Esophagus (tissue), 2 donors: Measurements from ENCODE around the gene RPS6KA6. TPM values are rescaled to one million over a fixed set of nuclear protein-coding genes. Genes with fewer than 3 reads are reported as not detected.
"Not testable (repeated sequence)": the region's sequence is repeated elsewhere in the genome, so short reads cannot be mapped to it uniquely, and the experiment has no call there.

Experiments used
- H3K27ac ChIP-seq, 2 donors: one replicate each; pipeline ENCODE4 v1.5.1; 2013; ENCODE audit warnings: low read depth in 2 of 2, mild to moderate bottlenecking in 2 of 2, inconsistent platforms in 1 of 2, low read length in 1 of 2, moderate library complexity in 1 of 2
- H3K27me3 ChIP-seq, 2 donors: one replicate each; pipeline ENCODE4 v1.6.1; 2013; ENCODE audit warnings: low read length in 2 of 2, control low read depth in 1 of 2, mild to moderate bottlenecking in 1 of 2; ENCODE audit not compliant: insufficient read depth in 2 of 2, control insufficient read depth in 1 of 2
- H3K36me3 ChIP-seq, 2 donors: one replicate each; pipeline ENCODE4 v1.6.1; 2013; ENCODE audit warnings: low read length in 1 of 2; ENCODE audit not compliant: control insufficient read depth in 2 of 2, insufficient read depth in 2 of 2
- H3K4me1 ChIP-seq, 2 donors: one replicate each; pipeline ENCODE4 v1.6.1; 2013; ENCODE audit warnings: low read length in 1 of 2; ENCODE audit not compliant: control insufficient read depth in 2 of 2, insufficient read depth in 2 of 2
- H3K4me3 ChIP-seq, 2 donors: one replicate each; pipeline ENCODE4 v1.5.1; 2013; ENCODE audit warnings: low read length in 2 of 2, mild to moderate bottlenecking in 2 of 2, low read depth in 1 of 2, moderate library complexity in 1 of 2
- H3K9me3 ChIP-seq, 2 donors: one replicate each; pipeline ENCODE4 v1.6.1; 2013; ENCODE audit warnings: mild to moderate bottlenecking in 2 of 2, low read depth in 1 of 2, low read length in 1 of 2, moderate library complexity in 1 of 2; ENCODE audit not compliant: control insufficient read depth in 2 of 2, insufficient read depth in 1 of 2
- WGBS, 2 donors: extraction: QIAGEN DNeasy Blood & Tissue Kit; methylation state at CpG; one replicate each; pipeline ENCODE4 v1.1.7; 2013; 5-methylcytosine and 5-hydroxymethylcytosine counted together
- polyA plus RNA-seq, 2 donors: library from polyadenylated mRNA; stranded (reverse); fragments of 200-250 nt; gene quantifications; one replicate each; pipeline ENCODE4 v1.2.3, GENCODE V29; 2013
- donor health status: healthy with polysubstance abuse.
- donor health status: Bipolar disorder and iron deficiency.

The RPS6KA6 gene
- polyA plus RNA-seq, 2 donors = 0.48 to 0.53 TPM

DNA sequence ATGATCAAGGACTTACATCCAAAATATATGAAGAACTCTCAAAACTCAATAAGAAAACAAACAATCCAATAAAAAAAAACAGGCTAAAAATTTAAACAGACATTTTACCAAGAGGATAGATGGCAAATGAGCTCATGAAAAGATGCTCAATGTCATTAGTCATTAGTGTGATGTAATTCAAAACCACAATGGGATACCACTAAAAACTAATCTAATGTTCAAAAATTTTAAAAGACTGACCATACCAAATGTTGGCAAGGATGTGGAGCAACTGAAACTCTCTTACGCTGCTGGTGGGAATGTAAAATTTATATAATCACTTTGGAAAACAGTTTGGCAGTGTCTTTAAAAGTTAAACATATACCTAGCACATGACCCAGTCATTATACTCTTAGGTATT lies 43.7 kb downstream of the RPS6KA6 start:
- Histone ChIP-seq H3K36me3 (no peaks in the 10 kb centered on the region), H3K4me1 (no peaks in the 10 kb centered on the region), H3K4me3 (no peak overlapping the region), H3K9me3 (no peaks in the 10 kb centered on the region), H3K27me3 (no peaks in the 10 kb centered on the region), H3K27ac (no peak overlapping the region)
- 72 to 82% methylated on average over 1 of the region's 1 CpG for WGBS, 2 donors

DNA sequence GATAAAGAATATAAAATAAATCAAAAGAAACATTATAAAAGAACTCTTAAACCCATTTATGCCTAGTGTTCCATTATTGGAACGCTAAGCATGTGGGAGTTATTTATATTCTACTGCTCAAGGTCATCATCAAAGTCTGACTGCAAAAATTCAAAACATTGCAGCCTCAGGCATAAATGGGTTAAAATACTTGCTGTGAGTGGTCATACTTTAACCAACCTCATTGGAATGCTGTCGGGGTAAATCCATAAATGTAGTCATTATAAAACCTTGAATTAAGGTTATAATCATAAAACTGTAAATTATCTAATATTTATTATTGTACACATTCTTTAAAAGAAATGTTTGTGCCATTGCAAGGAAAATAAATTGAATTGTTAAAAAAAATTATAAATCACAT lies 55.0 kb downstream of the RPS6KA6 start:
- no peaks in the 10 kb centered on the region for H3K9me3 ChIP-seq
- H3K4me1 ChIP-seq = no peaks in the 10 kb centered on the region
- H3K27ac ChIP-seq = no peak overlapping the region
- no peak overlapping the region for H3K4me3 ChIP-seq
- no peaks in the 10 kb centered on the region for H3K36me3 ChIP-seq
- H3K27me3 ChIP-seq = no peaks in the 10 kb centered on the region
- WGBS, 2 donors = 62 to 85% methylated on average over 2 of the region's 2 CpGs

DNA sequence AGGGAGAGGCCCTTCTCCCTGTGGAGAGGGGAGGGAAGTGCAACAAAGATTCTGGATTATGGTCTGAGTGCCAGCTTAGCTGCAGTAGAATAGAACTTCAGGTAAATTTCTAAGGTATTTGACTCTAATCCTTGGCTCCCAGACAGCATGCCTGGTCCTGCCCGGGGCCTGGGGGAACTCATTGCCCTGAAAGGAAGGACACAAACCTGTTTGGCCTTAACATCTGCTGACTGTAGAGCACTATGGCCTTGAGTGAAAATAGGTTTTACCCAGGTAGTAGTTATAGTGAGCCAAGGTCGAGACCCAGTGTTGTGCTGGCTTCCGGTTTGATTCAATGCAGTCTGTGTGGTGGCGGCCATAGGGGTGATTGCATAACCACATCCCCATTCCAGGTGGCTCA lies 64.4 kb downstream of the RPS6KA6 start:
- Histone ChIP-seq H3K27me3 (no peaks in the 10 kb centered on the region), H3K27ac (peak overlapping the region in 1 of 2 donors; percentile 47), H3K4me3 (no peak overlapping the region), H3K36me3 (no peaks in the 10 kb centered on the region), H3K4me1 (no peaks in the 10 kb centered on the region), H3K9me3 (no peaks in the 10 kb centered on the region)
- WGBS, 2 donors = 70 to 80% methylated on average over 4 of the region's 4 CpGs

DNA sequence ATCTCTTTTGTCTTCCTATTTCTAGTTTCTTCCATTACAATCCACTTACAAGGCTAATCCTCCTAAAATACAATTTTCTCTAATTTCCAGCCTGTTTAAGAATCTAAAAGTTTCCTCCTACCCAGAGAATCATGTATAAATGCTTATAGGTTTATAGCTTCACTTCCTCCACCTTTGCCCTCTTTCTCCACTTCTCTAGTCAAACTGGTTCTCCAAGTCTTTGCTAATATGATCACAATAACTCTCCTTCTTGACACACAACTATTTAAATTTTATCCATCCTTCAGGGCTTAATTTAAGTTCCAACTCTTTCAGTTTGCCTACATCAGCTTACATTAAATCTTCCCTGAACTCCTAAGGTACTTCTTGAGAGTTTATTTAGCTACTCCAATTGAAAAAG lies 69.2 kb downstream of the RPS6KA6 start:
- H3K4me3 ChIP-seq = no peak overlapping the region
- no peak overlapping the region for H3K27ac ChIP-seq
- H3K27me3 ChIP-seq = no peaks in the 10 kb centered on the region
- H3K9me3 ChIP-seq = no peaks in the 10 kb centered on the region
- no peaks in the 10 kb centered on the region for H3K36me3 ChIP-seq
- H3K4me1 ChIP-seq = no peaks in the 10 kb centered on the region

DNA sequence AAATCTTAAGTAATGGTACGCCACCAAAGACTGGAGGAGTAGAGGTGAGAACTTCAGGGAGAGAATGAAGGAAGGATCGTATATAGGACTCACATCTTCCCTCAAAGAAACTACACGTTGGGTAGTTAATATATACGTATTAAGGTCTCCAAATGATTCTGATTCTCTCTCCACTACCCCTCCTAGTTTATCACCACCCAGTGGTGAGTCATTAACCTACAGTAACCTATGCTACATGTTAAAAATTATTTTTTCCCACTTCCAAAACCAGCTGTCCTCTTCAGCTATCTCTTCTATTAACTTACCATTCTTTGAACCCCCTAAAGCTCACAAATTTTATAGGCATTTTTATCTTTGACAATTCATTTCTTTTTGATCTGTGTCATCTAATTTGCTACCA lies 69.7 kb downstream of the RPS6KA6 start:
- WGBS, 2 donors = 63 to 82% methylated on average over 4 of the region's 4 CpGs
- no peaks in the 10 kb centered on the region for H3K27me3 ChIP-seq
- no peaks in the 10 kb centered on the region for H3K4me1 ChIP-seq
- peak overlapping the region in 1 of 2 donors; percentile 54 for H3K27ac ChIP-seq
- H3K36me3 ChIP-seq = no peaks in the 10 kb centered on the region
- no peaks in the 10 kb centered on the region for H3K9me3 ChIP-seq
- no peak overlapping the region for H3K4me3 ChIP-seq

DNA sequence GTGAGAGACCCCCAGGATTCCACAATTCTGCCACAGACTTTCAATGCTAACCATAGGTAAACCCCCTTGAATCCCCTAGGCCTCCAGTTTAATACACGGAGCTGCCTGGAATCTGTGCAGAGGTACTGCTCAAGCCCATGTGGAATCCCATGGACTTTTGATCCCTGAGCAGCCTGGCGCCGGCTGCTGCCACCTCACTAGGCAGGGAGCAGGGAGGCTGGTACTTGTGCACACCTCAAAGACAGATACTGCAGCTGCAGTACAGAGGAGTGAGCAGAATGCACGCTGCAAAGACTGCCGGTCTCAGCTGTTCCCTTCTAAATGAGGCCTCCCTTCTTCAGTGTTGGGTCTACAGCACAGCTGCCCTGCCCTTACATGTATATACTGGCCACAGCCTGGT lies 79.4 kb downstream of the RPS6KA6 start:
- WGBS, 2 donors = 80 to 94% methylated on average over 5 of the region's 5 CpGs
- Histone ChIP-seq H3K36me3 (no peaks in the 10 kb centered on the region), H3K9me3 (no peaks in the 10 kb centered on the region), H3K27me3 (no peaks in the 10 kb centered on the region), H3K27ac (no peak overlapping the region), H3K4me1 (no peaks in the 10 kb centered on the region), H3K4me3 (no peak overlapping the region)

DNA sequence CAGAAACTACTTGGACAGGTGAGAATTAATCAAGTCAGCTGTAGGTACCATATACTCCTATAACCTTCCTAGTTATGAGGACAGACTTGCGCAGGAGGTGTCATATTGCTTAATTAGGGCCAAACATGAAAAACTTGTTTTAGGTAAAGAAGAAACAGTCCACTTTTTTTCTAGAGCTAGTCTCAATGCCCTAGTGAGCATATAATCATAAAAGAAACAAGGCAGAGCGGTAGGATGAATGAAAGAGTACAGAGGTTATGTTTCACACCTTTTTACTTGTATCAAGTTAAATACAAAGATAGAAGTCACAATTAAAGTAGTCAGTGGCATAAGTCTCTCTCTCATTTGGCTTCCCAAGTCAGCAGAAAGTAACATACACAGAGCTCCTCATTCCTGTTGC lies 88.9 kb downstream of the RPS6KA6 start:
- Histone ChIP-seq H3K4me3 (no peak overlapping the region), H3K4me1 (no peaks in the 10 kb centered on the region), H3K9me3 (no peaks in the 10 kb centered on the region), H3K36me3 (no peaks in the 10 kb centered on the region), H3K27ac (no peak overlapping the region), H3K27me3 (no peaks in the 10 kb centered on the region)
- WGBS, 2 donors = 77 to 88% methylated on average over 2 of the region's 2 CpGs

DNA sequence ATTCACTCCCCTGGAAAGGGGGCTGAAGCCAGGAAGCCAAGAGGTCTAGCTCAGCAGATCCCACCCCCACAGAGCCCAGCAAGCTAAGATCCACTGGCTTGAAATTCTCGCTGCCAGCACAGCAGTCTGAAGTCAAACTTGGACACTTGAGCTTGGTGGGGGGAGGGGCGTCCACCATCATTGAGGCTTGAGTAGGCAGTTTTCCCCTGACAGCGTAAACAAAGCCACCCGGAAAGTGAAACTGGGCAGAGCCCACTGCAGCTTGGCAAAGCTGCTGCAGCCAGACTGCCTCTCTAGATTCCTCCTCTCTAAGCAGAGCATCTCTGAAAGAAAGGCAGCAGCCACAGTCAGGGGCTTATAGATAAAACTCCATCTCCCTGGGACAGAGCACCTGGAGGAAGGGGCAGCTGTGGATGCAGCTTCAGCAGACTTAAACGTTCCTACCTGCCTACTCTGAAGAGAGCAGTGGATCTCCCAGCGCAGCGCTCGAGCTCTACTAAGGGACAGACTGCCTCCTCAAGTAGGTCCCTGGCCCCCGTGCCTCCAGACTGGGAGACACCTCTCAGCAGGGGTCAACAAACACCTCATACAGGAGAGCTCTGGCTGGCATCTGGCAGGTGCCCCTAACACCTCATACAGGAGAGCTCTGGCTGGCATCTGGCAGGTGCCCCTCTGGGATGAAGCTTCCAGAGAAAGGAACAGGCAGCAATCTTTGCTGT lies 108.4 kb downstream of the RPS6KA6 start:
- H3K9me3 ChIP-seq, H3K27me3 ChIP-seq, H3K27ac ChIP-seq, H3K4me3 ChIP-seq, H3K4me1 ChIP-seq, H3K36me3 ChIP-seq: not testable (repeated sequence)
- WGBS, 2 donors = 65 to 67% methylated on average over 9 of the region's 9 CpGs

DNA sequence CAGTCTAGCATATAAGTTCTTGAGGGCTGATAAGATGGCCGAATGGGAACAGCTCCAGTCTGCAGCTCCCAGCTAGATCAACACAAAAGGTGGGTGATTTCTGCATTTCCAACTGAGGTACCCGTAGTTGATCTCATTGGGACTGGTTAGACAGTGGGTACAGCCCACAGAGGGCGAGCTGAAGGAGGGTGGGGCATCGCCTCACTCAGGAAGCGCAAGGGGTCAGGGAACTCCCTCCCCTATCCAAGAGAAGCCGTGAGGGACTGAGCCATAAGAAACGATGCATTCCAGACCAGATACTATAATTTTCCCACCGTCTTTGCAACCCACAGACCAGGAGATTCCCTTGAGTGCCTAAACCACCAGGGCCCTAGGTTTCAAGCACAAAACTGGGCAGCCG lies 109.0 kb downstream of the RPS6KA6 start:
- Histone ChIP-seq H3K4me1 (no peaks in the 10 kb centered on the region), H3K36me3 (no peaks in the 10 kb centered on the region), H3K4me3 (no peak overlapping the region), H3K27me3 (no peaks in the 10 kb centered on the region), H3K27ac (no peak overlapping the region), H3K9me3 (no peaks in the 10 kb centered on the region)
- WGBS, 2 donors = 66 to 84% methylated on average over 9 of the region's 9 CpGs

DNA sequence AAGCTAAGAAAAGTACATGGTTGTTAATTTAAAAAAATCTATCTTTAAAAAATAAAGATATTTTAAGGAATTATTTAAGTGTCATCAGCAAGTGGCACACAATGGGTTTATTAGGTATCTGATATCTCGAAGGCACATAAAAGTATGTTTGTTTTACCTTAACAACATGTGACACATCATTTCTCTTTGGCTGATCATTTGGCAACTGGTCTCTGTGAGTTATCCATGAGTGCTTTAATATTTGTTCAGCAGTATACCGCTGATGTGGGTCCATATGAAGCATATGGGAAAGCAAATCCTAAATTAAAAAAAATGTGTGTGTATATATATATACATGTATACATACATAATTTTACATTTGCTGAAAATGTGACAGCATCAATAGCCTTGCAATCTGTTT lies 123.2 kb downstream of the RPS6KA6 start:
- H3K9me3 ChIP-seq = no peaks in the 10 kb centered on the region
- H3K27me3 ChIP-seq = no peaks in the 10 kb centered on the region
- H3K4me3 ChIP-seq = no peak overlapping the region
- H3K4me1 ChIP-seq = no peaks in the 10 kb centered on the region
- no peak overlapping the region for H3K27ac ChIP-seq
- no peaks in the 10 kb centered on the region for H3K36me3 ChIP-seq
- whole genome bisulfite sequencing, 2 donors = 69 to 84% methylated on average over 2 of the region's 2 CpGs
